Femur (tissue), 1 donor: ENCODE results near the gene LHX5.

ENCODE experiments used
- DNase-seq: peaks from one replicate; pipeline ENCODE4 v3.0.0-alpha.2; 2017

Gene LHX5

DNA sequence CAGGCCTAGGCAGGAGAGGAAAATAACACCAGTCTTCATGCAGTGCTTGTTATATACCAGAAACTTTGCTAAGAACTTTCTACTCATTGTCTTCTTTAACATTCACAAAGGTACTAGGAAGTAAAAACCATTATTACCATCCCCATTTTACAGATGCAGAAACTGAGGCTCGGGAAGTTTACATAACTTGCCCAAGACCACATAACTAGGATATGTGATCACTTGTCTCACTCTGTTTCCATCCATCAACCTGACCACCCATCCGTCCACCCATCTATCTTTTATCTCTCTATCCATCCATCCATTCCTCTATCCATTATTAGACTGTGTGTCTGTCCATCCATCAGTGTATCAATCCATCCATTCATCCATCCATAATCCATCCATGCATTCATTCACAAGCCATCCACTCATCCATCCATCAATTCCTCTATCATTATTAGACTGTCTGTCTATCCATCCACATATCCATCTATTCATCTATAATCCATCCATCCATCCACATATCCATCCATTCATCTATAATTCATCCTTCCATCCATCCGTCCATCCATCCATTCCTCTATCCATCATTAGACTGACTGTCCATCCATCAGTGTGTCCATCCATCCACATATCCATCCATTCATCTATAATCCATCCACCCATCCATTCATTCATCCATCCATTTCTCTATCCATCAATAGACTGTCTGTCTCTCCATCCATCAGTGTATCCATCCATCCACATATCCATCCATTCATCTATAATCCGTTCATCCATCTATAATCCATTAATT, 33.0 kb downstream of the LHX5 start:
- no peak for DNase-seq

DNA sequence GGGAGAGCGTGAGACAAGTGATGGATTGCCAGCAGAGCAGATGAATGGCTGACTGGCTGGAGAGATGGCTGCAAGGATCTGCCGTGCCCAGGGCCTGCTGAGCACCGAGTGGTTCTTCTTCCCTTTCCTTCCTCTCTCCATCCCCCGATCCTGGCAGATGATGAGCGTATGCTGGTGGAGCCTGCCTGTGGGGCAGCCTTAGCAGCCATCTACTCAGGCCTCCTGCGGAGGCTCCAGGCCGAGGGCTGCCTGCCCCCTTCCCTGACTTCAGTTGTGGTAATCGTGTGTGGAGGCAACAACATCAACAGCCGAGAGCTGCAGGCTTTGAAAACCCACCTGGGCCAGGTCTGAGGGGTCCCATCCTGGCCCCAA, 34.0 kb downstream of the LHX5 start:
- DNase-seq = no peak

DNA sequence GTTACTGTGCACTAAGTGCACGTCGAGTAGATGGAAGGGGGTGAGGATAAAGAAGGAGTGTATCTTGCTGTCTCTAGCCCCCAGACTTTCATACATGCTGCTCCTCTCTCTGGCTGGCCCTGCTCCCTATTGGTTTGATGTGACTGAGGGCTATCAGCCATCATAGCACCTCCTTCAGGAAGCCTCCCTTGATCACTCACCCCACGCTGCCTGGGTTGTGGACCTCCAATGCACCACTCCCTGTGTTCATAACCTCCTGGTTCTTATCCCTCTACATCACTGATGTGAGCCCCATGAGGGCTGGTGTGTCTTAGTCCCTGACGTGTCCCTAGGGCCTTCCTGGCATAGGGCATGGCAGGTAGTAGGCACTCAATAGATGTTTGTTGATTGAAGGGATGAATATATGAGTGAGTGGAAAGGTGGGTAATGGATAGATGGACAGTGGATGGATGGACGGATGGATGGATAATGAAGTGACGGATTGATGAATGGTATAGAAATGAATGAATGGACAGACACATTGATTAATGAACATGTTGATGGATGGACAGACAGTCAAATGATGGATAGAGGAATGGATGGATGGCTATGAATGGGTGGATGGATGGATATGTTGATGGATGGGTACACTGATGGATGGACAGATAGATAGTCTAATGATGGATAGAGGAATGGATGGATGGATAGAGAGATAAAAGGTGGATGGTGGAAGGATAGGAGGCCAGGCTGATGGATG, 34.5 kb downstream of the LHX5 start:
- DNase-seq = no peak

DNA sequence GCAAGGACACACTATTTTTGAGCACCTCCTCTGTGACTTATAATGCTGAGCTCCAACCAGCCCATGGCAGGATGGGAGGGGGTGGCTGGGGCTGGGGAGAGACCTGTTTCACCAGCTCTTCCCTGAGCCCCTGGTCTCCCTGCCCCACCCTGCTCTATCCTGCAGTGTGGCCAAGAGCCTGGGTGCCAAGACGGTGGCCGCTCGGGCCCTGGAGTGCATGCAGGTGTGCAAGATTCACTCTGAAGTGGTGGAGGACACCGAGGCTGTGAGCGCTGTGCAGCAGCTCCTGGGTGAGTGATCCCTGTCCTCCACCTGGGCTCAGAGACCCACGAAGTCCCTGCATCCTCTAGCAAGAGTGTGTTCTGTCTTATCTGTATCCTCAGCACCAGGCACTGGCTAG, 35.1 kb downstream of the LHX5 start:
- no peak for DNase-seq

DNA sequence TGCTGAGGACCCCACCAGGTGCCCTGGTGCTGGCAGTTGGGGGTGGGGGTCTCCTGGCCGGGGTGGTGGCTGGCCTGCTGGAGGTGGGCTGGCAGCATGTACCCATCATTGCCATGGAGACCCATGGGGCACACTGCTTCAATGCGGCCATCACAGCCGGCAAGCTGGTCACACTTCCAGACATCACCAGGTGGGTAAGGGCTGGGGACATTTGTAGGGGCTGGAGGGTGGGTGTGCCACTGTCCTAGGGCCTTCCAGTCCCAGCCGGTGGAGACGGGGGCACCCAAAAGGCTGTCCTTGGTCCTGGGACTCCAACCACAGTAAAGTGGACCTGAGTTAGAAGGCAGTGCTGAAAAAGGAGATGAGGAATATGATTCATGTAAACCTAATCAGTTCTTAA, 36.3 kb downstream of the LHX5 start:
- no peak for DNase-seq

DNA sequence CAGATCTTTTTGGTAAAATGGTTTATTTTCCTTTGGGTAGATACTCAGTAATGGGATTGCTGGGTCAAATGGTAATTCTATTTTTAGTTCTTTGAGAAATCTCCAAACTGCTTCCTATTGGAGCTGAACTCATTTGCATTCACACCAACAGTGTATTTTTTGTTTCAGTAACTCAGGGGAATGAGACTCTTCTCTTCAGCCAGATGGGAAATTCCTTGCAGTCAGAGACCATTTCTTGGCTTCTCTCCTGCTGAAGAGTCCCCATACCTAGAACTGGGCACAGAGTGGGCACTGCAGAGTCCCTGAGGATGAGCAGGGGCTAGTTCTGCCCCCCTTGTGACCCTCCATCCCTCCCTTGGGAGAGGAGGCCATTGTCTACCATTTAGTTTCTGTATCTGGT, 38.7 kb downstream of the LHX5 start:
- no peak for DNase-seq

DNA sequence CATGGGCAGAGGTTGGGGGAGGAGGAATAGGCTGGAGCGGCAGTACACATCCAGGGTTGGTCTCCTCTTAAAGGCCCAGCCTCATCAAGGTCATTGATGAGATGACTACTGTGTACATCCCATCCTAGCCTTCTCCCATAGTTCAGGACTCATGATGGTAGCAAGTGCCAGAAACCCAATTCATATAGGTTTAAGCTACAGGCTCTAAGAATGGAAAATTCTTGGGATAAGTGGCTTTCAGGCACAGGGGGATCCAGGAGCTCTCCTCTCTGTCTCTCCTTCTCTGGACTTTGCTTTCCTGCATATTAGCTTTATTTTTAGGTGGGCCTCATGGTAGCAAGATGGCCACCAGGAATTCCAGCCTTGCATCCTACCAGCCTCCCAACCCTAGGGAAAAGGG, 43.2 kb downstream of the LHX5 start:
- no peak for DNase-seq

DNA sequence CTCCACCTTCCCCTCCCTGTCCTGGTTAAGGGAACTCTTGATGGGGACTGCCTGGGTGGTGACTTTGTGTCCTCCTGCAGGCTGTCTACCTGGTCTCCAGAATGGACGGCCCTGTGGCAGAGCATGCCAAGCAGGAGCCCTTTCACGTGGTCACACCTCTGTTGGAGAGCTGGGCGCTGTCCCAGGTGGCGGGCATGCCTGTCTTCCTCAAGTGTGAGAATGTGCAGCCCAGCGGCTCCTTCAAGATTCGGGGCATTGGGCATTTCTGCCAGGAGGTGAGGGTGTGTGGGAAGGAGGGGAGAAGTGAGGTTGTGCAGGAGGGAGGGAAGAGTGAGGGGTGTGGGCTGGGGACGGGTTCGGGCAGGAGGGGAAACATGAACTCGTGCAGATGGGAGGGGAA, 43.8 kb downstream of the LHX5 start:
- DNase-seq = no peak

DNA sequence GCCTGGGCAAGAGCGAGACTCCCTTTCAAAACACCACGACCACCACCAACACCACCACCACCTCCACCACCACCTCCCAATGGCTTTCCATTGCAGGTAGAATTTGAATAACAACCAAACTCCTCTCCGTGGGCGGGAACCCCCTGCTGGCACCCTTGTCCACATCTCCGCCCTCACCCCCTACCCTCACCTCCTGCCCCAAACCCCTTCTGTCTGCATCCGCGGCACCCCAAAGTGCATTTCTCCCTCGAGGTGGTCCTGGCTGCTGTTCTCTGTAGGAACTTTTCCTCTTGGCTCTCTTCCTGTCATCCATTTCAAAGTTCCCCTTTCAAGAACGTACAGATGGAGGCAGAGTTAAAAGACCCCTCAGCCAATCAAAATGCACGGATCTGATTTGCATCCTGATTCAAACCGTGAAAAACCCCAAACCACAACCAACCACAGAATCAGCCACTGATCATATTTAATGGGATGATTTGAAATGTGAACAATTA, 45.7 kb downstream of the LHX5 start:
- no peak for DNase-seq

DNA sequence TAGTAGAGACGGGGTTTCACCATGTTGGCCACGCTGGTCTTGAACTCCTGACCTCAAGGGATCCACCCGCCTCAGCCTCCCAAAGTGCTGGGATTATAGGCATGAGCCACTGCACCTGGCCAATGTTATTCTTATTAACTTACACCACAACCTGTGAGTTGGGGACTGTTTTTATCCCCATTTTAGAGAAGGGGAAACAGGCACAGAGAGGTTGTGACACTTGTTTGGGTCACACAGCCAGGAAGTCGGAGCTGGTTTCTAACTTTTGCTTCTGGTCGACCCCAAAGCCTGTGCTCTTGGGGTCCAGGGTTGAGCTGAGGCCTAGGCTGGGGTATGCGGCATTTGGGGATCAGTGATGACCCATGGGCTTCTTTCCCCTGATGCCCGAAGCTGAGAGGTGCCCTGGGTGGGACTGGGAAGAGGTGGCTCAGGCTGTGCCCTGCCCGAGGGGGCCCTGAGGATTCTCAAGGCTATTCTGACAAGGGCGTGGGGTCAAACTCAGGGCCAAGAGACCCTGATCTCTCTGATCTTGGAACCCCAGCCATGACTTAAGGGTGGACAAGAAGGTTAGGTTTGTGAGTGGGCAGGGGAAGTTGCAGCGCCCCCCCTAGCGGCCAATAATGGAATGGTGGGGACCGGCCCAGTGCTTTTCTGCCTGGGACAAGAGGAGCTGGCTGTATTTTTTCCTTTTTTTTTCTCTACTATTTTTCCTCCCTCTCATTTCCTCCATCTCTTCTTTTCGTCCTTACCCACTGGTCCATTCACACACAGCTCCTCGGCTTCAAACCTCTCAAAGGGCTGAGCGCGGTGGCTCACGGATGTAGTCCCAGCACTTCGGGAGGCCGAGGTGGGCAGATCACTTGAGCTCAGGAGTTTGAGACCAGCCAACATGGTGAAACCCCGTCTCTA, 46.5 kb downstream of the LHX5 start:
- peak; percentile 55 for DNase-seq

DNA sequence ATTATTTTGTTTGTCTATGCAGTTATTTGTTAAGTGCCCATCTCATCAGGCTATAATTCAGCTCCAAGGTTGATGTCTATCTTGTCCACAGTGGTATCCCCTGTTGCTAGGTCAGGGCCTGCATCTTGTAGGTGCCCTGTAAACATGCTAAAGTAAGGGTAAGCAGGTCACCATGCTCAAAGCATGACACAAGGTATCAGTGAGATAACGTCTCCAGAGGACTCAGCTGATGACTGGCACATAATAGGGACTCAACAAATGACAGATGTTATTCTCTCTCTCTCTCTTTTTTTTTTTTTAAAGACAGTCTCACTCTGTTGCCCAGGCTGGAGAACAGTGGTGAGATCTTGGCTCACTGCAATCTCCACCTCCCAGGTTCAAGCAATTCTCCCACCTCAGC, 47.2 kb downstream of the LHX5 start:
- no peak for DNase-seq

DNA sequence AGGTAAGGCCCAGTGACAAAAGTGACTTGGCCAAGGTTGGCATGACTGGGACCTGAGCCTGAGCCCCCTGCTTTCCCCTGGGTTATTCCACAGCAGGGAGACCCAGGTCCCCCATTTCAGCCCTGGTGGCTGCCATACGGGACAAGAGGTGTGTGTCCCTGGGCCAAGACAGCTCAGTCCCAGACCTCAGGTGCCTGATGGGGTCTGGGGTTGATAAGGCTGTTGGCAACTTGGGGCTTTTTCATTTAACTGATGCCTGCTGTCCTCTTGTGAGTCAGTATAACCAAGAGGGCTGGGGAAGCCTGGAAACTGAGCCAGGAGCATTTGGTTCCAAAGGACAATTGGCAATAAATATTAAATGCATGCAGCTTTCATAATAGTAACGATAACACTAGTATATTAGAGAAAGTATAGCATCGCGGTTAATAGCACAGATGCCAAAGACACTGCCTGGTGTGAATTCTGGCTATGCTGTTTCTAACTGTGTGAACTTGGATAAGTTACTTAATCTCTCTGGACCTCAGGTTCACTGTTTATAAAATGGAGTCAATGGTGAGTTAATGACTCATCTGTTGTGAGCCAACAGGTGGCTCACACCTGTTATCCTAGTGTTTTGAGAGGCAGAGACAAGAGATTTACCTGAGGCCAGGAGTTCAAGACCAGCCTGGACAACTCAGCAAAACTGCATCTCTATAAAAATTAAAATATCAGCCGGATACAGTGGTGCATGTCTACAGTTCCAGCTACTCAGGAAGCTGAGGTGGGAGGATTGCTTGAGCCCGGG, 48.6 kb downstream of the LHX5 start:
- no peak for DNase-seq

DNA sequence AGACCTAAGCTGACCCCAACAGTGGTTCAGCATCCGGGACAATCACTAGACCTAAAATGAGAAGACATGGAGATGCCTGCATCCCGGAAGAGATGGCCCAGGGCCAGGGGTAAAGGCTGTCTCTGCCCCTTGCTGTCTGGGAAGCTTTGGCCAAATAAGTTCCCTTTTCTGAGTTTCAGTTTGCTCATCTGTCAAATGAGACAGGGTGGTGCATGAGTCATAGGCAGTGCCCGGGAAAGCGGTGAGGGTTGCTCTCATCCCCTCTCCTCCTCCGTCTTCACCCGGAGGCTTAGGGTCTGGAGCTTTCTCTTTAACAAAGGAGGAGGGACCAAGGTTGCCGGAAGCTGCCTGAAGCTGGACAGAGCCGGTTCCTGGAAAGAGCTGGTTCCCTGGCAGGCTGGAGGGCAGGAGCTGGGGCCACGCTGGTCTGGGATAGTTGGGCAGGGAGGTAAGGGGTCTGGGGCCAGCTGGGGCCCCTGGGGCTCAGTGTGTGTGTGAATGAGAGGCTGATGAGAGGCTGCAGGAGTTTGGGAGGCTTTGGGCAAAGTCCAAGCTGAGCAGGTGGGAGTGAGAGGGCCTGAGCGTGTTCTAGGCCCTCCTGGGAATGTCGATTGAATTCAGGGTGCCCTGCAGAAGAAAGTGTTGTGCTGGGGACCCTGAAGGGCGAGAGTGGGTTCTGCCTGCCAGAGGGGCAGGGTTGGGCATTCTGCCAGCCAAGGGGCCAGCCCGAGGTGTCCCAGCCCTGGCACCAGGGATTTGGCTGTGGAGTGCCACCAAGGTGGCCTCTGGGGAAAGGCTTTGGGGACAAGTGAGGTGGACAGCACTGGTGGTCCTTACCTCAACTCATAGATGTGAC, 49.4 kb downstream of the LHX5 start, which contains the start of gene SDSL:
SDSL (plus strand) TSS at position 351 of the 856 bp plus-strand sequence. CDS start 5,603 bp downstream, outside the sequence.
- DNase-seq = peak; percentile 67

DNA sequence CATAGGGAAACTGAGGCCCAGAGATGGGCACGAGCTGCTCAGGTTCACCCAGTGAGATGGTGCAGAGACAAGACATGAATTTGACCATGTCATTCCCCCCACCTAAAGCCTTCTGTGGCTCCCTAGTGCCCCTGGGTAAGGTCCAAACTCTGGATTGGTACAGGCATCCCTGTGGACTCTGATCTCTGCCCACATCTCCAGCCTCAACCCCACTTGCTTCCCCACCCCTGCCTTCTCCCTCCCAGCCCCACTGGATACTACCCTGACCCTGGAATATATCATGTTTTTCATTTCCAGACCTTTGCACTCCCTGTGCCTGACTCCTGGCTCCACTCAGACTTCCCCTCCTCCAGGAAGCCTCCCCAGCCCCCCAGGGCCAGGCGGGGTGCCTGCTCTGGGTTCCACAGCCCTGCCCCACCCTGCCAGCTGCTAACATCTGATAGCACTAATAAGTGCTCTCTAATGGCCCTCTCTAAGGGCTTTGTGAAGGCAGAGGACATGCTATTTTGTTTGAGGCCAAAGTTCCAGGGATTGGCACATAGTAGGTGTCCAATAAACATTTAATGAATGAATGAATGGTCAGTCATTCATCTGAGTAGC, 50.6 kb downstream of the LHX5 start:
- DNase-seq = no peak

DNA sequence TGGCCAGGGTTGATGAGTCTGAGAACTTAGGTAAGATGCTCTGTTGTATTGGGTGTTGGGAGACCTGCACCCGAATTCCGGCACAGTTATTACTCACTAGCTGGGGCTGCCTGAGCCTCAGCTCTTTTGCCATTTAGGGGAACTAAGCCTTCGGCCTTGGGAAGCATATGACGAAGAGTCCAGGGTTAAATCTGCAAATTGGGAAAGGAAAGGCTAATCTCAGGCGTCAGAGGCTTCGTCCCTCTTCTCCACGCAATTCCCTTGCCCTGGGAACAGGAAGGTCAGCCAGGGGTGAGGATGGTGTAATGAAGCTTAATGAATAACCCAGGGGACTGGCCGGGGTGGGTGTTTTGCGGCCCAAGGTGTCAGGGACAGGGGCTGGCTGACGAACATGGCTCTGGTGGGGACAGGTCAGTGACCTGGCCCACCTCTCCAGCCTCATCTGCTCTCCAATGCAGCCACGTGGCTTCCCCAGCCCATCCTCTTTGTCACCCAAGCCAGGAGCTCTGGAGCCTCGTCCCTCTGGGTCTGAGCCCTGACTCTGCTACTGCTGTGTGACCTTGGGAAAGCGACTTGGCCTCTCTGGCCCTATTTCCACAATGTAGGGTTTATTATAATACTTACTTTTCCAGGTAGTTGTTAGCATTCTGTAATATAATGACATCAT, 53.3 kb downstream of the LHX5 start:
- no peak for DNase-seq

DNA sequence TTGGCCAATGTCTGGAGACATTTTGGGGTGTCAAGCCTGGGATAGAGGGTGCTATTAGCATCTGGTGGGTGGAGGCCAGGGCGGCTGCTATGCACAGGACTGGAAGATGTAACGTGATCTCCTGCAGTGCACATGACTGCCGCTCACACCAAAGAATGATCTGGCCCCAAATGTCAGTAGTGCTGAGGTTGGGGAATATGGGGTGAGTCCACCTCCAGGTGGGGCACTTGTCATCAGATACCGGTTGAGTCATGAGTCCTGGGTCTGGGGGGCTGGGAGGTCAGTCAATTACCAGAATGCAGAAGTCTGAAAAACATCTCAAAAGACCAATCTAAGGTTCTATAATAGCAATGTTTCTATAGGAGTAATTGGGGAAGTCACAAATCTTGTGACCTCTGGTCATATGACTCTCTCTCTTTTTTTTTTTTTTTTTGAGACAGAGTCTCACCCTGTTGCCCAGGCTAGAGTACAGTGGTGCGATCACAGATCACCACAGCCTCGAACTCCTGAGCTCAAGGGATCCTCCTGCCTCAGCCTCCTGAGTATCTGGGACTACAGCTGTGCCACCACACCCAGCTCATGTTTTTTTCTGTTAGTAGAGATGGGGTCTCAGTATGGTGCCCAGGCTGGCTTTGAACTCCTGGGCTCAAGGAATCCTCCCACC, 55.4 kb downstream of the LHX5 start:
- DNase-seq = no peak

DNA sequence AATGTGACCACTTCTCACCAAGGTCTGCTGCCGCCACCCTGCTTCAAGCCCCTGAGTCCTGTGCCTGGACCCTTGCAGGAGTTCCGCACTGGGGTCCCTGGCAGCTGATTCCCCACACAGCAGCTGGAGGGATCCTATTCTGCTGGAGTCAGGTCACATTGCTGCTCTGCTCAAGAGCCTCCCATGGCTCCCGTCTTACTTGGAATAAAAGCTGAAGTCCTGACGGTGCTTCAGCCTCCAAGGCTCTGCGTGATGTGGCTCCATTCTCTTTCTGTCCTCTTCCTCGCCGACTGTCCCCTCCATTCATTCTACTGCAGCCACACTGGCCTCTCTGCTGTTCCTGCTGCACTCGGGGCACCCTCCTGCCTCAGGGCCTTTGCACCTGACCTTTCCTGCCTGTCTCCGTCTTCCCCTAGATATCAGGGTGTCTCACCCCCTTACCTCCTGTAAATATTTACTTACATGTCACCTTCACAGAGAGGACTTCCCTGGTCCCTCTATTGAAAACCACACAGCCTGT, 57.1 kb downstream of the LHX5 start:
- no peak for DNase-seq

DNA sequence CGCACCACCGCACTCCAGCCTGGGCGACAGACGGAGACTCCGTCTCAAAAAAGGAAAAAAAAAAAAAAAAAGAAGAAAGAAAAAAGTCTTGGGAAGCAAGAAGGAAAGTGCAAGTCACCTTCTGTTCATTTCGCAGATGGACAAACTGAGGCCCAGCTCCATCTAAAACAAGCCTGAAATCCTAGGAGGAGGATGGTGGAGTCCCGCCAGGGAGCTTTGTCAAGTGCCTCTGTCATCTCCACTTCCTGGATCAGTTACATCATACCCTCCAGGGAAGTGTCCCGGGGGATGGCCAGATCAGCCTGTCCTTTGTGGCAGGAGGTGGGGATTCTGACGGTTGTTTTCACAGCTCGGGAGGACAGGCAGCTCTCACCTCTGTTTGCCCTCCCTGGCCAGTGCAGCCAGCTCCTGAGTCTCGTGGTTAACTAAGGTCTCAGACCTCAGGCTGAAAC, 58.2 kb downstream of the LHX5 start:
- no peak for DNase-seq
